Endothelial cell of umbilical vein (primary cell): ENCODE results near the gene CA14. TPM values are rescaled to one million over a fixed set of nuclear protein-coding genes. Genes with fewer than 3 reads are reported as not detected.

Experiments used
- BruUV-seq: library from RNA; stranded (reverse); fragments of 400-500 nt; replicated peaks from 2 replicates; lab custom pipeline; 2021; lab: Mats Ljungman, UMichigan
- CTCF ChIA-PET: fragments of 300-600, 350-600 bp; sonication (Branson Sonifier 250); formaldehyde crosslinking; loops from one replicate; lab custom pipeline; 2021; ENCODE audit warnings: antibody characterized with exemption, inconsistent platforms; lab: Charles Lee
- POLR2A ChIA-PET: fragments of 300-600, 350-600 bp; sonication (Branson Sonifier 250); formaldehyde crosslinking; loops from one replicate; lab custom pipeline; 2021; ENCODE audit warnings: antibody characterized with exemption, inconsistent platforms; lab: Charles Lee
- DNase-seq: peaks from one replicate; pipeline ENCODE4 v3.0.0-alpha.2; 2011; ENCODE audit warnings: low read depth, low spot score
- FAIRE-seq: peaks from 2 replicates; lab custom pipeline; 2011; peaks lifted over from hg19 to GRCh38; lab: Jason Lieb, UNC
- H2AFZ ChIP-seq: 2 replicates; pipeline ENCODE4 v1.6.0; 2012; ENCODE audit warnings: low read depth, low read length, control low read depth, inconsistent platforms
- H3K27ac ChIP-seq: 2 replicates; pipeline ENCODE4 v1.5.1; 2011; ENCODE audit warnings: low read depth, mild to moderate bottlenecking, control low read depth, low read length, moderate library complexity; ENCODE audit not compliant: insufficient read depth
- H3K27me3 ChIP-seq, 2 experiments: 2 replicates each; pipeline versions ENCODE4 v1.6.0 to v1.6.1; 2011; ENCODE audit warnings: low read length in 2 of 2, mixed read lengths in 1 of 2; ENCODE audit not compliant: control insufficient read depth in 2 of 2, insufficient read depth in 2 of 2
- H3K36me3 ChIP-seq, 2 experiments: 2 replicates in 1 of 2; 3 replicates in 1 of 2; pipeline ENCODE4 v1.5.1; 2011; ENCODE audit warnings: low read length in 2 of 2, mild to moderate bottlenecking in 1 of 2, moderate library complexity in 1 of 2; ENCODE audit not compliant: control insufficient read depth in 2 of 2, insufficient read depth in 2 of 2; ENCODE audit errors: extremely low read depth in 1 of 2
- H3K4me1 ChIP-seq: 3 replicates; pipeline ENCODE4 v1.5.1; 2011; ENCODE audit warnings: mild to moderate bottlenecking, low read length; ENCODE audit not compliant: control insufficient read depth, insufficient read depth; ENCODE audit errors: extremely low read depth
- H3K4me2 ChIP-seq: 2 replicates; pipeline ENCODE4 v1.6.1; 2011; ENCODE audit warnings: low read length, control low read depth, mixed read lengths; ENCODE audit not compliant: insufficient read depth
- H3K4me3 ChIP-seq, 3 experiments: fragments of 200-600 bp in 1 of 3; sonication (generic), shearing (Covaris generic) in 1 of 3; replicated peaks in 1 of 3; 2 replicates each; pipeline ENCODE4 v1.5.1; 2011 to 2016; ENCODE audit warnings: control low read depth in 3 of 3, low read length in 3 of 3, mild to moderate bottlenecking in 2 of 3, inconsistent platforms in 1 of 3, low read depth in 1 of 3, moderate library complexity in 1 of 3; ENCODE audit not compliant: insufficient read depth in 1 of 3
- H3K79me2 ChIP-seq: 2 replicates; pipeline ENCODE4 v1.6.0; 2012; ENCODE audit warnings: low read length, inconsistent platforms; ENCODE audit not compliant: control insufficient read depth, insufficient read depth
- H3K9ac ChIP-seq: replicated peaks from 2 replicates; pipeline ENCODE3; 2011; ENCODE audit warnings: low read length, control low read depth; ENCODE audit not compliant: insufficient read depth; ENCODE audit errors: extremely low read depth
- H3K9me1 ChIP-seq: replicated peaks from 3 replicates; pipeline ENCODE4 v1.6.0; 2011; ENCODE audit warnings: mild to moderate bottlenecking, low read length; ENCODE audit not compliant: control insufficient read depth, insufficient read depth; ENCODE audit errors: extremely low read depth
- H3K9me3 ChIP-seq: replicated peaks from 2 replicates; pipeline ENCODE4 v1.5.1; 2012; ENCODE audit warnings: low read length, inconsistent platforms; ENCODE audit not compliant: control insufficient read depth, insufficient read depth
- H4K20me1 ChIP-seq: replicated peaks from 2 replicates; pipeline ENCODE3; 2011; ENCODE audit warnings: mild to moderate bottlenecking, low read length; ENCODE audit not compliant: control insufficient read depth, insufficient read depth; ENCODE audit errors: extremely low read depth
- EZH2 ChIP-seq: IDR thresholded peaks from 2 replicates; pipeline ENCODE4 v1.6.1; 2012; ENCODE audit warnings: borderline replicate concordance, low read depth, mild to moderate bottlenecking, moderate library complexity, low read length, inconsistent platforms; ENCODE audit not compliant: severe bottlenecking
- FOS ChIP-seq: IDR thresholded peaks from 2 replicates; pipeline ENCODE4 v1.6.1; 2011; ENCODE audit warnings: mild to moderate bottlenecking, low read length, moderate library complexity, borderline replicate concordance; ENCODE audit not compliant: insufficient read depth
- GATA2 ChIP-seq: IDR thresholded peaks from 2 replicates; pipeline ENCODE4 v1.7.0; 2011; ENCODE audit warnings: low read depth, mild to moderate bottlenecking, moderate library complexity, mixed read lengths, low read length; ENCODE audit not compliant: insufficient read length, insufficient read depth
- JUN ChIP-seq: IDR thresholded peaks from 2 replicates; pipeline ENCODE4 v1.6.1; 2011; ENCODE audit warnings: borderline replicate concordance, low read depth; ENCODE audit not compliant: insufficient read length, insufficient read depth
- MYC ChIP-seq: IDR thresholded peaks from one replicate; pipeline ENCODE4 v1.6.1; 2011; ENCODE audit warnings: mild to moderate bottlenecking, low read depth, low read length
- POLR2A ChIP-seq: IDR thresholded peaks from 2 replicates; pipeline ENCODE4 v1.6.1; 2012; ENCODE audit warnings: low read depth, mild to moderate bottlenecking, control low read depth, low read length
- POLR2AphosphoS5 ChIP-seq: IDR thresholded peaks from 2 replicates; pipeline ENCODE4 v1.6.1; 2012; ENCODE audit warnings: low read depth, mild to moderate bottlenecking, control low read depth, low read length, moderate library complexity; ENCODE audit not compliant: insufficient read depth
- dilution Hi-C: fragments of 300-500 bp; cut with MboI; formaldehyde crosslinking; loops from one replicate; pipeline ENCODE4 v1.15.0; 2019; ENCODE audit warnings: low sequenced_read_pairs; ENCODE audit not compliant: extremely low pct_ligation_motif_present
- intact Hi-C: fragments of 100-400 bp; cut with micrococcal nuclease; formaldehyde crosslinking; loops from one replicate; pipeline ENCODE4 v1.10.0; 2022
- polyA plus RNA-seq, 4 experiments: library from polyadenylated mRNA; depleted of rRNA in 3 of 4; stranded (reverse) in 3 of 4; unstranded in 1 of 4; fragments of >200 nt; gene quantifications; 2 replicates each; pipeline versions ENCODE4 v1.2.1 to v1.2.3, GENCODE V29; 2011 to 2012; ENCODE audit warnings: missing spikeins in 1 of 4
- total RNA-seq: library from RNA; stranded (reverse); gene quantifications from 2 replicates; pipeline ENCODE4 v1.2.3, GENCODE V29; 2021
- TF ChIP-seq, protein P1 (sequence below): IDR thresholded peaks from 2 replicates; pipeline ENCODE4 v1.6.1; 2011; ENCODE audit not compliant: insufficient read depth, insufficient read length
- TF ChIP-seq, protein P2 (sequence below), 2 donors: IDR thresholded peaks; 1 replicate in 1 of 2; 2 replicates in 1 of 2; pipeline ENCODE4 v1.5.1; 2011; ENCODE audit warnings: low read length in 2 of 2, mild to moderate bottlenecking in 2 of 2, moderate library complexity in 2 of 2, control low read depth in 1 of 2, inconsistent platforms in 1 of 2, low read depth in 1 of 2; ENCODE audit not compliant: insufficient read depth in 1 of 2; ENCODE audit errors: extremely low read depth in 1 of 2

The CA14 gene
- total and polyA plus RNA-seq, 2 donors (not counting 3 experiments of a cell fraction or from before 2014, with no cell fraction given), result not detected

DNA sequence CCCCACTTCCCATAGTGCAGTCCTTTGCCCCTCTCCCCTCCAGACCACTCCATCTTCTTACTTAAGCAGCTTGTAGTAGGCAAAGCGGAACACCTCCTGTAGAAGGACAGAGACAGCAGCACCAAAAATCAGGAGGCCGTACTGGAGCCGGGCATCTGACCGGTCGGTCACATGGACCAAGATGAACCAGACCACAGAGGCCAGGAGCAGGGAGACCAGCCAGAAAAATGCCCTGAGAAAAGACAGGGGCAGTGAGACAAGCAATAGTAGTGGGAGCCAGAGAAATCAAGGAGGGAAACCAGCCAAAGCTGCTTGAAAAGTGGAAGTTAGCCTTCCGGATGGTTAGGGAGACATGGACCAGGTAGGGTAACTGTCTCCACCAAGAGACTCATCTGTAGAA lies 10.3 kb downstream of the CA14 start:
- Histone ChIP-seq H3K79me2 (peaks cover 19% of the 10 kb centered on the region), H2AFZ (no peak overlapping the region), H3K36me3 (peaks cover 3 to 19% of the 10 kb centered on the region in 2 experiments), H3K9ac (peak overlapping the region; percentile 80), H4K20me1 (no peaks in the 10 kb centered on the region), H3K9me1 (no peaks in the 10 kb centered on the region), H3K4me1 (peaks cover 30% of the 10 kb centered on the region), H3K9me3 (no peaks in the 10 kb centered on the region), H3K27ac (peak overlapping the region; percentile 89), H3K27me3 (no peaks in the 10 kb centered on the region), H3K4me2 (peak overlapping the region; percentile 84), H3K4me3 (peak overlapping the region; percentile 51 to 84 (median 77))
- ChIA-PET CTCF (interaction anchor here (3.7 to 16.3 kb wide), 2 partner anchors 11 to 14 kb away, joined by 23 to 466 read pairs; partner anchors contain the start of genes CA14 and CIART), POLR2A (interaction anchor here (0.5 kb wide), 1 partner anchor 24 kb away, joined by 3 read pairs; no protein-coding TSS in a partner anchor)
- dilution Hi-C loops, result no loop called here
- TF ChIP-seq JUN (no peak), POLR2AphosphoS5 (no peak), GATA2 (no peak), FOS (no peak), MYC (no peak), POLR2A (no peak), EZH2 (no peak)
- TF ChIP-seq, protein P1, sequence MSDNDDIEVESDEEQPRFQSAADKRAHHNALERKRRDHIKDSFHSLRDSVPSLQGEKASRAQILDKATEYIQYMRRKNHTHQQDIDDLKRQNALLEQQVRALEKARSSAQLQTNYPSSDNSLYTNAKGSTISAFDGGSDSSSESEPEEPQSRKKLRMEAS, result no peak
- TF ChIP-seq, protein P2, sequence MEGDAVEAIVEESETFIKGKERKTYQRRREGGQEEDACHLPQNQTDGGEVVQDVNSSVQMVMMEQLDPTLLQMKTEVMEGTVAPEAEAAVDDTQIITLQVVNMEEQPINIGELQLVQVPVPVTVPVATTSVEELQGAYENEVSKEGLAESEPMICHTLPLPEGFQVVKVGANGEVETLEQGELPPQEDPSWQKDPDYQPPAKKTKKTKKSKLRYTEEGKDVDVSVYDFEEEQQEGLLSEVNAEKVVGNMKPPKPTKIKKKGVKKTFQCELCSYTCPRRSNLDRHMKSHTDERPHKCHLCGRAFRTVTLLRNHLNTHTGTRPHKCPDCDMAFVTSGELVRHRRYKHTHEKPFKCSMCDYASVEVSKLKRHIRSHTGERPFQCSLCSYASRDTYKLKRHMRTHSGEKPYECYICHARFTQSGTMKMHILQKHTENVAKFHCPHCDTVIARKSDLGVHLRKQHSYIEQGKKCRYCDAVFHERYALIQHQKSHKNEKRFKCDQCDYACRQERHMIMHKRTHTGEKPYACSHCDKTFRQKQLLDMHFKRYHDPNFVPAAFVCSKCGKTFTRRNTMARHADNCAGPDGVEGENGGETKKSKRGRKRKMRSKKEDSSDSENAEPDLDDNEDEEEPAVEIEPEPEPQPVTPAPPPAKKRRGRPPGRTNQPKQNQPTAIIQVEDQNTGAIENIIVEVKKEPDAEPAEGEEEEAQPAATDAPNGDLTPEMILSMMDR (IDR thresholded peaks at IDR 0.05; ENCODE audit: extremely low read depth in 1 of 2, insufficient read depth in 1 of 2, low read depth in 1 of 2, low read length in 2 of 2), result no peak
- no TSS peak for BruUV-seq
- intact Hi-C loops, result no loop called here
- FAIRE-seq (peak; percentile 24), DNase-seq (no peak)
